GM19035 (cell line): ENCODE data around the gene C1QL1.
A peak's percentile ranks its signal among the peaks of the same experiment; 100 is the strongest.

Experiments
- ATAC-seq: cut with Tn5 transposase; IDR thresholded peaks from one replicate; pipeline ENCODE4 v1.9.1; 2021; ENCODE audit not compliant: unreplicated experiment

The C1QL1 gene

GRCh38 chr17:44932096-44932786 is 35.9 kb downstream of the C1QL1 start:
- no peak for ATAC-seq

DNA sequence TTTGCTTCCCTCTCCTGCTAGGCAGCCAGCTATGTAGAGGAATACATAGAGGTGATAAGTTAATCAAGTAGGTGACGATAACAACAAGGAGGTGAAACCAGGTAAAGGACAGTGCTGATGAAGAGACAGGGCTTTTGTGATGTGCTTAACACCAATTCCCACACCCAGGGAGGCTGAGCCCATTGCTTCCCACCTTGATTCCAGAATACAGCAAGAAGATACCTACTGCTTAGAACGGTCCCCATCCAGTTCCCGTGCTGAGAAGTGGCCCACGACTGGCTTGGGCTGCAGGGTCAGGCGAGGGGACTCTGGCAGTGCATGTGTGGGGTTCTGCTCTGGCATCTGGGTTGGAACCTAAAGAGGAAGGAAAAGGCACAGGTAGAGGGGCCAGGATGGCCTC is 36.7 kb downstream of the C1QL1 start:
- ATAC-seq, result no peak

GRCh38 chr17:44930667-44931066 is 37.4 kb downstream of the C1QL1 start:
- ATAC-seq, result no peak

- no peak for ATAC-seq
Observed at GRCh38 chr17:44928950-44929720, 39.0 kb downstream of the C1QL1 start.

DNA sequence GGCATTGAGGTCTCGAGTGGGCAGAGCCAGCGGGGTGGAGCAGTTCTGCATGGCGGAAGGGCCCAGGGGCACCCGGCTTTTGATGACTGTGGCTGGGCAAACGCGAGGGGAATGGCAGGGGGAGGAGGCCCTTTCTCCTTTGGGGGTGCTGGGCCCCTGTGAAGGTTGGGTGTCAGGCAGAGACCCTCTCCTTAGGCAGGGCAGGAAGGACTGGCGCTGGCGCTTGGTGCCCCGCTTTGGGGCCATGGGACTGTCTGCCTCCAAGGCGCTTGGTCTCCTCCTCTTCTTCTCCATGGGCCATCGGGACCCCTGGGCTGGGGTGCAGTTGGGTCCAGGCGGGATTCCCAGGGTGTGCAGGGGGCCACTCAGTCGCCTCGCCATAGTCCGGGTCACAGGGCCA is 40.0 kb downstream of the C1QL1 start:
- ATAC-seq, result no peak

- ATAC-seq, result no peak
Observed at GRCh38 chr17:44927696-44928095, 40.4 kb downstream of the C1QL1 start.

GRCh38 chr17:44926821-44927525 is 41.1 kb downstream of the C1QL1 start:
- ATAC-seq, result no peak

GRCh38 chr17:44925731-44926697 is 42.1 kb downstream of the C1QL1 start:
- ATAC-seq, result no peak

DNA sequence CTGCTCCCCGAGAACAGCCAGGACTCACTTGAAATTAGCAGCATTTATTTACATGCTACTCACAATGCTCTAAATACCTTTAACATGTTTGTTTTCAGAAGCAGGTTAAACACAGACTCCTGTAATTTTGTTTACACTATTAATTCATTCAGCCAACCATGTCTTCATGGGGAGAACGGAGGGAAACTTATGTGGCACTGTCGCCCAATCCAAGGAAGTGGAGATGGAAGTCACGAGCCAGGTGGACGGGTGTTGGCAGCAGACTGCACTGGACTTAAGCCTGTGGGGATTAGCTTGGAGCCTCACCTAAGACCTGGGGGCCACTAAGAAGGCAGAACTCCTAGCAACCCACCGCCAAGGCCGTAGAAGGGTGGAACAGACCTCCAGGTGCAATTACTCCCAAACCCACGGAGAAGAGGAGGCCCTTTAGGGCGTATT is 44.0 kb downstream of the C1QL1 start:
- no peak for ATAC-seq

- ATAC-seq, result no peak
Observed at GRCh38 chr17:44922746-44923470, 45.2 kb downstream of the C1QL1 start.

DNA sequence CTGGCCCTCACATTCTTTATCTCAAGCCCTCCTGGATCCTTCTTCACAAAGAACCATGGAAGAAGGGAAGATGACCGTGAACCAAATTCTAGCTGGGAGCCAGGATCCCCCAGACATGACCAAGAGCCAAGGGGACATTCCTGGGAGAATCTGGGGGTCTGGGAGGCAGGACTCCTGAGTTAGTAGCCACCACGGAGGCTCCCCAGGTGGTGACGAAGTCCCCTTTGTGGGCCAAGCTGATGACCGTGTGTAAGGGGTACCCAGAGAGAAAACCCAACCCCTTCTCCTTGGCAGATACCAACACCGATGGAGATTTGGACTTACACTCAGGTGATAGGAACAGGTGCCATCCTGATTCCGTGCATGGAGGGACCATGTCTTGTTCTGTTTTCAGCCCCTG is 46.0 kb downstream of the C1QL1 start:
- ATAC-seq, result no peak

DNA sequence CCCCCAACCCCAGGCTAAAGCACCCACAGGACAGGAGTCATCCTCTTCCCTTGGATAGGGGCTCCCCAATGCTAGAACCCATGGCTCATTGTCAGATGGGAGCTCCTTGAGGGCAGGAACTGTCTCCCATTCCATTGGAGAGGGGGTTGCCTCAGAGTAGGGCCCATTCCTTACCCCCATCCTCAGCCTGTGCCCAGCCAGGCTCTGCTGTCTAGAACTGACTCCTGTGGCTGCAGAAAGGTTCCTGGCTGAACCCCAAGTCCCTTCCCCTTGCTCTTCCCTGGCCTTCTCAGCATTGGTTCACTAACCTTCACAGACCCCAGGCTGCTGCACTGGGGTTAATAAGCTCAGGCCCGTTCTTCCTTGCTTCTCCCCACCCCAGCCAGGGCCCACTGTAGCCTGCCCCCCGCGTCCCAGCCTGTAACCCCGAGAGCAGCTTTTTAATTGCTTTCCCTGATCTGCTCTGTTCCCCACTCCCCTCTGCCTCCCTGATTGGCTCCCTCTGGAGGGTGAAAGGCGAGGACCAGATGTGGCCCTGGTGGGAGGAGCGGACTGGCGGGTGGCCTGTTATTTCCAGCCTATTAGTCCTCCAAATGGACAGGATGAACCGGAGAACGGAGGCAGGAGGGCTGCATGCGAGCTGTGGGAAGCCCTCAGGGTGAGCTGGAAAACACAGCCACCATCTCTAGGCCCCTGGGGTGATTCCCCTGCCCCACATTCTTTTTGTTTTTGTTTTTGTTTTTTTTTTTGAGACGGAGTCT is 46.8 kb downstream of the C1QL1 start:
- ATAC-seq, result no peak

GRCh38 chr17:44920565-44920940 is 47.5 kb downstream of the C1QL1 start:
- no peak for ATAC-seq

DNA sequence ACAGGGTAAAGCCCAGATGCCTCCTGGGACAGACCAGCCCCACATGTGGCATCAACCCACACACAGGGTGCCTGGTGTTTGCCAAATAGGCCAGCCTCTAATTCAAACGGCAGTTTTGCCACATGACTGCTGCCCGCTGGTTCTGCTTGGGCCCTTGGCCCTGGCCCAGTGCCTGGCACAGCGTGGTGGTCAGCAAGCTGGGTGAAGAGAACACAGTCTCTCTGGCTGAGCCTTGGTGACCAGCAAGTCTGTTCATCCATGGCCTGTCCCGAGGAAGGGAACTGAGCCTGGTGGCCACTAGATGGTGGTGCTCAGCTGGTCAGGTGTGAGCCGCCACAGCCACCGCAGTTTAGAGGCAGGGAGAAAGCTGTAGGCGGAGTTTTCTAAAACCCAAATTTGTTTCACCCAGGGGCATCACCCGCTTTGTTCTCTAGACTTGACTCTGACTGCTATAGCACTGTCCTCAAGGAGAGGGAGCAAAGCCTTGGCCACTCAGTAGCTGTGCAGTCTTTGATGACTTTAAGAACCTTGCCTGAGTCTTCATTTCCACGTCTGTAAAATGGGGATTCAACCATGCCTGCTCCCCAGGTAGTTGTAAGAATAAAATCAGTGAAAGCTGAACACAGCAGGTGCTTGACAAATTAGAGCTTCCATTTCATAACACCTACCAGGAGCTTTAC is 48.1 kb downstream of the C1QL1 start:
- ATAC-seq, result peak; percentile 77

- no peak for ATAC-seq
Observed at GRCh38 chr17:44919411-44919810, 48.7 kb downstream of the C1QL1 start.

GRCh38 chr17:44918006-44918405 is 50.1 kb downstream of the C1QL1 start:
- ATAC-seq, result no peak

DNA sequence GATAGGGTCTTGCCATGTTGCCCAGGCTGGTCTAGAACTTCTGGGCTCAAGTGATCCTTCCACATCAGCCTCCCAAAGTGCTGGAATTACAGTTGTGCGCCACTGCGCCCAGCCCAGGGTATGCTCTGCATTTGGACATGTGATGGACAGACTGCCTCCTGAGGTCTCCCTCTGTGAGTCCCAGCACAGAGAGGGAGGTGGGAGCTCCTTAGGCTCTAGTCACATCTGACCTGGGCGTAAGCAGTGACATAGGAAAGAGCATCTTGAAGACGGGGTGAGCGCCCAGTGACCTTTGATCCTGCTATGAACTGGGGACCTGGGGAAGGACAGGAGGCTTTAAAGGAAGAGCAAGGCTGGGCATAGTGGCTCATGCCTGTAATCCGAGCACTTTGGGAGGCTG is 50.6 kb downstream of the C1QL1 start:
- no peak for ATAC-seq

DNA sequence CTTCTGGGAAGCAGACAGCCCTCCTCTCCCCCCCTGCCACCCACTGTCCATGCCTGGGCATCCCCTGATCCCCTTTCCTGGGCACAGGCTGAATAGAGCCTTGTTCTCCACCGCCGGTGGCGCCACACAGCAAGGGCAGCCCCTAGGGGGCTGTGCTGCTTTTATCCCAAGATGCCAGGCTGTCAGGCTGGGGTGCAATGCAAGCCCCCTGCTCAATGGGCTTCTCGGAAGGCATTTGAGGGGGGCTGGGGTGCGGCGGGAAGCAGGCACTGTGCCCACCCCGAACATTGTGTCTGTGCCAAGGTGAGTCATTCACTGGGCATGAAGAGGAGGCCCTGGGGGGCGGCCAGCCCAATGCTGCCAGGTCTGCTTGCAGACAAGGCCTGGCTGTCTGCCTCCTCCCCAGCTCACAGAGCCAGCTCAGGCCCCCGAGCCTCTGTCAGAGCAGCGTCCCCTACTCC is 51.3 kb downstream of the C1QL1 start:
- no peak for ATAC-seq
